AG04450 (cell line): Measurements from ENCODE around the gene CTSE. TPM values are rescaled to one million over a fixed set of nuclear protein-coding genes. Genes with fewer than 3 reads are reported as not detected.

Experiments used
- CTCF ChIA-PET: fragments of 300-600, 350-600 bp; formaldehyde crosslinking; extraction: SDS; loops from one replicate; lab custom pipeline; 2022; ENCODE audit warnings: antibody characterized with exemption, inconsistent platforms; lab: Charles Lee
- POLR2A ChIA-PET: fragments of 350-600 bp; formaldehyde crosslinking; extraction: SDS; loops from one replicate; lab custom pipeline; 2021; ENCODE audit warnings: antibody characterized with exemption, inconsistent platforms; lab: Yijun Ruan, JAX
- DNase-seq: peaks from one replicate; pipeline ENCODE4 v3.0.0-alpha.2; 2011; ENCODE audit warnings: low read depth, low spot score
- H3K27ac ChIP-seq: one replicate; pipeline ENCODE4 v1.5.1; 2012; ENCODE audit warnings: low read depth, low read length, control low read depth
- H3K27me3 ChIP-seq: one replicate; pipeline ENCODE4 v1.6.0; 2012; ENCODE audit warnings: low read length; ENCODE audit not compliant: control insufficient read depth, insufficient read depth
- H3K4me3 ChIP-seq: 2 replicates; pipeline ENCODE4 v1.5.1; 2011; ENCODE audit warnings: mild to moderate bottlenecking, low read depth, low read length, control low read depth
- H3K9me3 ChIP-seq: 2 replicates; pipeline ENCODE4 v1.5.1; 2012; ENCODE audit warnings: low read length; ENCODE audit not compliant: control insufficient read depth, insufficient read depth
- CTCF ChIP-seq: IDR thresholded peaks from 2 replicates; pipeline ENCODE4 v1.5.1; 2011; ENCODE audit warnings: low read depth, low read length, control low read depth, inconsistent platforms
- polyA plus RNA-seq: library from polyadenylated mRNA; depleted of rRNA; stranded (reverse); fragments of >200 nt; gene quantifications from 2 replicates; pipeline ENCODE4 v1.2.3, GENCODE V29; 2011

The CTSE gene
- polyA plus RNA-seq, 1 experiment = not detected

GRCh38 chr1:206005778-206006180 is 17.9 kb downstream of the CTSE start:
- no peaks in the 10 kb centered on the region for H3K9me3 ChIP-seq
- H3K4me3 ChIP-seq = no peak overlapping the region
- no peak for DNase-seq
- no peak overlapping the region for H3K27ac ChIP-seq
- no peak for TF ChIP-seq CTCF
- no peaks in the 10 kb centered on the region for H3K27me3 ChIP-seq
- ChIA-PET POLR2A (no interaction called here), CTCF (no interaction called here)

- ChIA-PET CTCF (no interaction called here), POLR2A (no interaction called here)
- no peak for TF ChIP-seq CTCF
Observed at GRCh38 chr1:206005234-206005633, 18.5 kb downstream of the CTSE start.

GRCh38 chr1:206004826-206005225 is 18.9 kb downstream of the CTSE start:
- ChIA-PET POLR2A (no interaction called here), CTCF (no interaction called here)
- Histone ChIP-seq H3K4me3 (no peak overlapping the region), H3K27ac (no peak overlapping the region), H3K9me3 (no peaks in the 10 kb centered on the region; the same call in 1 of the 2 replicates), H3K27me3 (no peaks in the 10 kb centered on the region)
- TF ChIP-seq CTCF = no peak
- no peak for DNase-seq

More at GRCh38 chr1:206005234-206005633, 18.5 kb downstream of the CTSE start:
- no peaks in the 10 kb centered on the region for H3K27me3 ChIP-seq
- DNase-seq = no peak
- H3K9me3 ChIP-seq = no peaks in the 10 kb centered on the region; the same call in 1 of the 2 replicates
- H3K4me3 ChIP-seq = no peak overlapping the region
- H3K27ac ChIP-seq = no peak overlapping the region

GRCh38 chr1:206003854-206004800 is 19.6 kb downstream of the CTSE start:
- no peak for TF ChIP-seq CTCF
- no peak for DNase-seq
- CTCF ChIA-PET = interaction anchor here (1.7 kb wide), 1 partner anchor 85 kb away, joined by 3 read pairs; no protein-coding TSS in a partner anchor
- H3K4me3 ChIP-seq = no peak overlapping the region
- no peaks in the 10 kb centered on the region for H3K27me3 ChIP-seq
- H3K27ac ChIP-seq = peak overlapping the region; percentile 75
- POLR2A ChIA-PET = no interaction called here
- H3K9me3 ChIP-seq = no peaks in the 10 kb centered on the region; the same call in 1 of the 2 replicates
